Measurements from ENCODE around the gene YKT6. TPM values are rescaled to one million over a fixed set of nuclear protein-coding genes. Genes with fewer than 3 reads are reported as not detected.

The YKT6 gene
- total and polyA plus RNA-seq, 2 of the 8 experiments (the other 6 are each of a cell fraction or from before 2014, with no cell fraction given) = 75.3 to 103 TPM

DNA sequence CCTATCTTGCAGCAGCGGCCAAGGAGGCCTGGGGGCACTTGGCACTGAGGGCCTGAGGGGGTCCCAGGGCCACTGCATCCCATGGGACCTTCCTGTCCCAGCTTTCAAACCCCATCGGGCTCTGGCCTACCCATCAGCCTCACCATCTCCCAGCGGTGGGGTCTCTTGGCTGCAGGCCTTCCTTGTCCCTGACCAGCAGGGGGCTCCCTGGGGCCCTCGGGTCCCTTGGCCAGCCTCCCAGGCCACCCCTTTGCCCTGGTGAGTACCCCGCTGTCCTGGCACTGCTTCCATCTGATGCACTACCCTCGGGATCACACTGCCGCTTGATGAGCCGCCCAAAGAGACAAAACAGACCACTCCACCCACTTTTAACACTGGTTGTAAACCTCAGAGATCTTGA, 43.5 kb downstream of the YKT6 start:
- Histone ChIP-seq H3K56ac (replicated peaks; ENCODE audit: insufficient read length, low read depth, low read length) (no peak overlapping the region), H2AK5ac (ENCODE audit: low read depth, low read length) (no peak overlapping the region), H4K5ac (ENCODE audit: insufficient read length, low read depth, low read length) (no peak overlapping the region), H2BK20ac (ENCODE audit: low read length) (no peak overlapping the region), H3K27me3 (replicated peaks in 1 of 4; ENCODE audit: control insufficient read depth in 3 of 4, extremely low read depth in 1 of 4, insufficient read depth in 3 of 4, low read length in 3 of 4) (no peaks in the 10 kb centered on the region; a peak in 1 of 7 replicates), H2BK120ac (replicated peaks; ENCODE audit: low read depth, low read length) (no peak overlapping the region), H3K23ac (ENCODE audit: insufficient read length) (no peak overlapping the region), H3K79me2 (ENCODE audit: control insufficient read depth in 1 of 2, insufficient read depth in 2 of 2, low read length in 2 of 2) (no peaks in the 10 kb centered on the region), H3K79me1 (ENCODE audit: low read depth, low read length) (0 out of 2 replicates have a peak, but pooled peaks cover 6% of the 10 kb centered on the region), H4K20me1 (replicated peaks in 1 of 2; ENCODE audit: control insufficient read depth in 1 of 2, insufficient read depth in 2 of 2, low read length in 2 of 2) (peaks cover 0 to 6% of the 10 kb centered on the region in 2 experiments), H3K9ac (replicated peaks in 1 of 4; ENCODE audit: extremely low read depth in 1 of 4, low read depth in 3 of 4, low read length in 3 of 4) (no peak overlapping the region), H3K4me3 (ENCODE audit: extremely low read depth in 1 of 4, insufficient read depth in 2 of 4, low read depth in 3 of 4, low read length in 4 of 4) (no peak overlapping the region), H3K4me1 (replicated peaks in 1 of 4; ENCODE audit: control insufficient read depth in 3 of 4, insufficient read depth in 4 of 4, low read length in 3 of 4) (no peaks in the 10 kb centered on the region), H3K27ac (ENCODE audit: low read depth, low read length) (no peak overlapping the region), H2BK12ac (ENCODE audit: low read depth, low read length) (no peak overlapping the region), H3K14ac (ENCODE audit: insufficient read length) (no peak overlapping the region), H3K18ac (ENCODE audit: extremely low read depth, low read length) (no peak overlapping the region), H4K8ac (ENCODE audit: extremely low read depth, insufficient read depth, low read length) (no peak overlapping the region), H3K4me2 (ENCODE audit: insufficient read depth in 1 of 2, low read depth in 2 of 2, low read length in 2 of 2) (no peak overlapping the region), H2AFZ (ENCODE audit: low read length) (no peak overlapping the region), H3K36me3 (ENCODE audit: control insufficient read depth in 2 of 4, insufficient read depth in 4 of 4, low read length in 3 of 4) (no peaks in the 10 kb centered on the region), H3K9me3 (ENCODE audit: insufficient read depth in 2 of 2, low read depth in 1 of 2, low read length in 1 of 2) (no peaks in the 10 kb centered on the region), H3K23me2 (ENCODE audit: low read depth, low read length) (peaks cover 3% of the 10 kb centered on the region; the same call in 1 of the 2 replicates), H2BK5ac (ENCODE audit: low read depth, low read length) (no peak overlapping the region), H4K91ac (replicated peaks; ENCODE audit: insufficient read length, low read length) (no peak overlapping the region), H3K4ac (replicated peaks; ENCODE audit: insufficient read length, low read depth, low read length) (no peak overlapping the region), H2BK15ac (ENCODE audit: low read length) (no peak overlapping the region)
- FAIRE-seq (no peak), DNase-seq (ENCODE audit: low read depth in 1 of 2, low spot score in 2 of 2) (peak in 1 of 2 experiments; percentile 66)
- no peak for TF ChIP-seq RBBP5 (IDR thresholded peaks at IDR 0.05; ENCODE audit: borderline replicate concordance, low read depth, low read length)
- no peak for TF ChIP-seq CREB1 (IDR thresholded peaks at IDR 0.05)
- TF ChIP-seq POLR2AphosphoS5 (IDR thresholded peaks at IDR 0.05; ENCODE audit: low read depth, low read length) = no peak
- TF ChIP-seq SP1 (IDR thresholded peaks at IDR 0.05; ENCODE audit: low read depth, low read length) = no peak
- peak; percentile 48 to 66 for TF ChIP-seq RAD21 (IDR thresholded peaks at IDR 0.05 in 1 of 2, conservative IDR thresholded peaks at IDR 0.05 in 1 of 2; ENCODE audit: low read depth in 2 of 2, low read length in 2 of 2)
- TF ChIP-seq SUZ12 (IDR thresholded peaks at IDR 0.05; ENCODE audit: low read length) = no peak
- TF ChIP-seq, protein P1, sequence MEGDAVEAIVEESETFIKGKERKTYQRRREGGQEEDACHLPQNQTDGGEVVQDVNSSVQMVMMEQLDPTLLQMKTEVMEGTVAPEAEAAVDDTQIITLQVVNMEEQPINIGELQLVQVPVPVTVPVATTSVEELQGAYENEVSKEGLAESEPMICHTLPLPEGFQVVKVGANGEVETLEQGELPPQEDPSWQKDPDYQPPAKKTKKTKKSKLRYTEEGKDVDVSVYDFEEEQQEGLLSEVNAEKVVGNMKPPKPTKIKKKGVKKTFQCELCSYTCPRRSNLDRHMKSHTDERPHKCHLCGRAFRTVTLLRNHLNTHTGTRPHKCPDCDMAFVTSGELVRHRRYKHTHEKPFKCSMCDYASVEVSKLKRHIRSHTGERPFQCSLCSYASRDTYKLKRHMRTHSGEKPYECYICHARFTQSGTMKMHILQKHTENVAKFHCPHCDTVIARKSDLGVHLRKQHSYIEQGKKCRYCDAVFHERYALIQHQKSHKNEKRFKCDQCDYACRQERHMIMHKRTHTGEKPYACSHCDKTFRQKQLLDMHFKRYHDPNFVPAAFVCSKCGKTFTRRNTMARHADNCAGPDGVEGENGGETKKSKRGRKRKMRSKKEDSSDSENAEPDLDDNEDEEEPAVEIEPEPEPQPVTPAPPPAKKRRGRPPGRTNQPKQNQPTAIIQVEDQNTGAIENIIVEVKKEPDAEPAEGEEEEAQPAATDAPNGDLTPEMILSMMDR (IDR thresholded peaks at IDR 0.05; ENCODE audit: control extremely low read depth in 1 of 3, insufficient read depth in 1 of 3, low read depth in 1 of 3, low read length in 3 of 3) = peak in 2 of 3 experiments; percentile 58 to 62; a peak in 3 of 4 replicates
- ChIA-PET POLR2A (ENCODE audit: partially characterized antibody) (interaction anchor here (1.1 kb wide), 1 partner anchor 19 kb away, joined by 3 read pairs; no protein-coding TSS in a partner anchor), CTCF (ENCODE audit: partially characterized antibody) (interaction anchor here (0.6 to 5.0 kb wide), 17 partner anchors 9 to 291 kb away, joined by 3 to 37 read pairs (median 4); no protein-coding TSS in a partner anchor)
- WGBS, 2 experiments (ENCODE audit: extremely low coverage in 1 of 2, insufficient coverage in 1 of 2, insufficient read length in 1 of 2, insufficient replicate concordance in 2 of 2, low coverage in 1 of 2, low lambda C conversion rate in 2 of 2, missing lambda C conversion rate in 1 of 2) = 77% methylated on average over 8 of the region's 8 CpGs; no CpG with 5 or more reads in 1 of the 2 experiments

Measured in H1 (cell line).